Measurements from ENCODE around the gene PRKACG. TPM values are rescaled to one million over a fixed set of nuclear protein-coding genes. Genes with fewer than 3 reads are reported as not detected.

The PRKACG gene
- total RNA-seq, 1 experiment from 2014 or later = not detected

DNA sequence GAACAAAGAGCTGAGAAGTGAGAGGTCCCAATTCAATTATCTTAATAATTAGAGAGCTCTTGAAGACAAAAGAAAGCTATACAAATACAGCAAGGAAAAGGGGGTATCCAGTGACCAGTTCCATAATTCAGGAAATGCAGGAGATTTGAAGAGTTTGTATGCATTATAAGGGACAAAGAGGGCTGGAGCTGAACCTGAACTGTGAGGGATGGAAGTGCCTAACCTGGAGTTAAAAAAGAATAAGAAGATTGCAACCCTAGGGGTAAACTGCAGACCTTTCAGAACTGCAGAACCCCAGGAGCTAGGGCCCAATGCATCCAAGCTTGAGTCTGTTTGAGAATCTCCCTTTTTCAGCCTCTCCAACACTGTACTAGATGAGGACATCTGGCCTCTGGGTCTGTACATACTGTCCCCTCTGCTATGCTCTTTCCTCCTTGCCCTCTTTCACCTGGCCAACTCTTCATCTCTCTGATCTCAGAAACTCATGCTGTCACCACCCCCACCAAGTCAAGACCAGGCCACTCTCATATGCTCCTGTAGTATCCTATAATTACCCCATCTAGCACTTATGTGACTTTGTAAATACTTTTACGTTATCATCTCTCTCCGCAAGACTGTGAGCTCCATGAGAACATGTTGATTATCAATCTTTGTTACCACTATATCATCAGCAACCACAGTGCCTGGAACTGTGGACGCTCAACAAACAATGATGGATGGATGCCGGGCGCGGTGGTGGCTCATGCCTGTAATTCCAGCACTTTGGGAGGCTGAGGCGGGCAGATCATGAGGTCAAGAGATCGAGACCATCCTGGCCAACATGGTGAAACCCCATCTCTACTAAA lies 6.6 kb upstream of the PRKACG start:
- no peaks in the 10 kb centered on the region for H3K9me3 ChIP-seq
- TF ChIP-seq, protein P1, sequence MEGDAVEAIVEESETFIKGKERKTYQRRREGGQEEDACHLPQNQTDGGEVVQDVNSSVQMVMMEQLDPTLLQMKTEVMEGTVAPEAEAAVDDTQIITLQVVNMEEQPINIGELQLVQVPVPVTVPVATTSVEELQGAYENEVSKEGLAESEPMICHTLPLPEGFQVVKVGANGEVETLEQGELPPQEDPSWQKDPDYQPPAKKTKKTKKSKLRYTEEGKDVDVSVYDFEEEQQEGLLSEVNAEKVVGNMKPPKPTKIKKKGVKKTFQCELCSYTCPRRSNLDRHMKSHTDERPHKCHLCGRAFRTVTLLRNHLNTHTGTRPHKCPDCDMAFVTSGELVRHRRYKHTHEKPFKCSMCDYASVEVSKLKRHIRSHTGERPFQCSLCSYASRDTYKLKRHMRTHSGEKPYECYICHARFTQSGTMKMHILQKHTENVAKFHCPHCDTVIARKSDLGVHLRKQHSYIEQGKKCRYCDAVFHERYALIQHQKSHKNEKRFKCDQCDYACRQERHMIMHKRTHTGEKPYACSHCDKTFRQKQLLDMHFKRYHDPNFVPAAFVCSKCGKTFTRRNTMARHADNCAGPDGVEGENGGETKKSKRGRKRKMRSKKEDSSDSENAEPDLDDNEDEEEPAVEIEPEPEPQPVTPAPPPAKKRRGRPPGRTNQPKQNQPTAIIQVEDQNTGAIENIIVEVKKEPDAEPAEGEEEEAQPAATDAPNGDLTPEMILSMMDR (IDR thresholded peaks at IDR 0.05; ENCODE audit: insufficient read depth in 1 of 2, low read depth in 1 of 2, low read length in 1 of 2, severe bottlenecking in 1 of 2, unreplicated experiment in 1 of 2) = no peak
- Mint-ChIP-seq H3K9me3 (ENCODE audit: unreplicated experiment) (no peaks in the 10 kb centered on the region), H3K27me3 (ENCODE audit: insufficient read depth, unreplicated experiment) (no peaks in the 10 kb centered on the region), H3K4me1 (ENCODE audit: low read depth, unreplicated experiment) (peaks cover 5% of the 10 kb centered on the region), H3K27ac (ENCODE audit: unreplicated experiment) (no peak overlapping the region), H3K36me3 (ENCODE audit: insufficient read depth, unreplicated experiment) (no peaks in the 10 kb centered on the region), H3K4me3 (ENCODE audit: unreplicated experiment) (no peak overlapping the region)
- CTCF ChIA-PET = no interaction called here
- POLR2A ChIA-PET = no interaction called here
- no peak overlapping the region for H3K4me3 ChIP-seq (ENCODE audit: low read depth, low read length)
- no peak for DNase-seq
- no peaks in the 10 kb centered on the region for H3K27me3 ChIP-seq (replicated peaks; ENCODE audit: control insufficient read depth, insufficient read depth, low read length)
- intact Hi-C loops (cut with micrococcal nuclease; ENCODE audit: unreplicated experiment) = no loop called here
- H3K36me3 ChIP-seq (ENCODE audit: control insufficient read depth, insufficient read depth, low read length) = no peaks in the 10 kb centered on the region
- H3K4me1 ChIP-seq = no peaks in the 10 kb centered on the region
- no TSS peak for BruUV-seq (replicated peaks)

DNA sequence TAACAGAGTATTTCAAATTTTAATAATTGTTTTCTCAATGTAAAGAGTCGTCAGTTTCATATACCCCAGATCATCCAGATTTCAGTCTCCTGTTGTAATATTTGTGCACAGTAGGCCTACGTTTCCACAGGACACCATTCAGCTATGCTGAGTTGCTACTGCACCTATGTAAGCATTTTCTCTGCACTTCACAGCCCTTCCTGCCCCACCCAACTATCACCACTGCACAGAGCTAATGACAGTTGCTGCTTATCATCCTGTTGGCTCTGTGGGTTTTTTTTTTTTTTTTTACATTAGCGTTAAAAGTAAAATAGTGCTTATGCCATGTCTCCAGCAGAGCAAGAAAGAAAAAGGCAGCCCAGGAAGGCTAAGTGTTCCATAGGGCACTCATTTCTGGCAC lies 5.9 kb upstream of the PRKACG start:
- Mint-ChIP-seq H3K4me1 (ENCODE audit: low read depth, unreplicated experiment) (peaks cover 5% of the 10 kb centered on the region), H3K36me3 (ENCODE audit: insufficient read depth, unreplicated experiment) (no peaks in the 10 kb centered on the region), H3K9me3 (ENCODE audit: unreplicated experiment) (no peaks in the 10 kb centered on the region), H3K4me3 (ENCODE audit: unreplicated experiment) (no peak overlapping the region), H3K27ac (ENCODE audit: unreplicated experiment) (no peak overlapping the region), H3K27me3 (ENCODE audit: insufficient read depth, unreplicated experiment) (no peaks in the 10 kb centered on the region)
- Histone ChIP-seq H3K27me3 (replicated peaks; ENCODE audit: control insufficient read depth, insufficient read depth, low read length) (no peaks in the 10 kb centered on the region), H3K9me3 (no peaks in the 10 kb centered on the region), H3K4me3 (ENCODE audit: low read depth, low read length) (no peak overlapping the region), H3K4me1 (no peaks in the 10 kb centered on the region), H3K36me3 (ENCODE audit: control insufficient read depth, insufficient read depth, low read length) (no peaks in the 10 kb centered on the region)
- ChIA-PET POLR2A (no interaction called here), CTCF (no interaction called here)
- intact Hi-C loops (cut with micrococcal nuclease; ENCODE audit: unreplicated experiment) = no loop called here
- no TSS peak for BruUV-seq (replicated peaks)
- DNase-seq = no peak
- TF ChIP-seq, protein P1 (IDR thresholded peaks at IDR 0.05; ENCODE audit: insufficient read depth in 1 of 2, low read depth in 1 of 2, low read length in 1 of 2, severe bottlenecking in 1 of 2, unreplicated experiment in 1 of 2) = no peak

DNA sequence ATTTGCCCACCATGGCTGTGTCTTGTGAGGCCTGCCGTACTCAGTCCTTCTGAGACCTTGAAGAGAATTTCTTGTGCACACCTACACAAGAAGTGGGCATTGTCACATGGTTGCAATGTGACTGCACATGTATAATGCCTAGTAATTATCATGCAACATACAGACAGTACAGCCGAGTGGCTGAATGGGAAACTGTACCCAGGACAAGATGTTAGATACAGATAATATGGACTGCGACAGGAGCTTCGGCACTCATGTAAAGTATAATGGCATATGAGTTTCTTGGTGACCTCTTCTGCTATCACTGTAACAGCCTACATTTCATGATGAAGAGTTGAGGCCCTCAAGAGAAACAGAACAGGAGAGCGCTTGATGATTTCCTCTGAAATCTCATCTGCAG lies 4.8 kb upstream of the PRKACG start:
- no peak overlapping the region for H3K4me3 Mint-ChIP-seq (ENCODE audit: unreplicated experiment)
- TF ChIP-seq, protein P1 (IDR thresholded peaks at IDR 0.05; ENCODE audit: insufficient read depth in 1 of 2, low read depth in 1 of 2, low read length in 1 of 2, severe bottlenecking in 1 of 2, unreplicated experiment in 1 of 2) = no peak

More for the DNA sequence above, 4.8 kb upstream of the PRKACG start:
- H3K4me3 ChIP-seq (ENCODE audit: low read depth, low read length) = no peak overlapping the region
- no peaks in the 10 kb centered on the region for H3K27me3 ChIP-seq (replicated peaks; ENCODE audit: control insufficient read depth, insufficient read depth, low read length)
- H3K27ac Mint-ChIP-seq (ENCODE audit: unreplicated experiment) = no peak overlapping the region
- H3K36me3 Mint-ChIP-seq (ENCODE audit: insufficient read depth, unreplicated experiment) = no peaks in the 10 kb centered on the region
- BruUV-seq (replicated peaks) = no TSS peak
- ChIA-PET CTCF (no interaction called here), POLR2A (no interaction called here)
- no peaks in the 10 kb centered on the region for H3K9me3 ChIP-seq
- no peaks in the 10 kb centered on the region for H3K27me3 Mint-ChIP-seq (ENCODE audit: insufficient read depth, unreplicated experiment)
- DNase-seq = no peak
- peaks cover 5% of the 10 kb centered on the region for H3K4me1 Mint-ChIP-seq (ENCODE audit: low read depth, unreplicated experiment)
- intact Hi-C loops (cut with micrococcal nuclease; ENCODE audit: unreplicated experiment) = no loop called here
- H3K36me3 ChIP-seq (ENCODE audit: control insufficient read depth, insufficient read depth, low read length) = no peaks in the 10 kb centered on the region
- no peaks in the 10 kb centered on the region for H3K9me3 Mint-ChIP-seq (ENCODE audit: unreplicated experiment)
- no peaks in the 10 kb centered on the region for H3K4me1 ChIP-seq
